Karpas-422 (cell line): ENCODE results near the gene PURA. TPM values are rescaled to one million over a fixed set of nuclear protein-coding genes. Genes with fewer than 3 reads are reported as not detected.

Experiments
- DNase-seq: peaks from one replicate; pipeline ENCODE4 v3.0.0-alpha.2; 2015
- H2AFZ ChIP-seq: fragments of 200-600 bp; sonication (generic); 2 replicates; pipeline ENCODE4 v1.6.1; 2014; ENCODE audit warnings: antibody characterized with exemption, low read length, mixed read lengths
- H3K27ac ChIP-seq: fragments of 200-600 bp; sonication (generic); 2 replicates; pipeline ENCODE4 v1.5.1; 2014; ENCODE audit warnings: mild to moderate bottlenecking, low read length, moderate library complexity
- H3K27me3 ChIP-seq: fragments of 200-600 bp; sonication (generic); 2 replicates; pipeline ENCODE4 v1.6.1; 2014; ENCODE audit warnings: low read length, mixed read lengths
- H3K36me3 ChIP-seq: fragments of 200-600 bp; sonication (generic); 2 replicates; pipeline ENCODE4 v1.6.1; 2014; ENCODE audit warnings: low read length, mixed read lengths; ENCODE audit not compliant: insufficient read depth
- H3K4me1 ChIP-seq: fragments of 200-600 bp; sonication (generic); 2 replicates; pipeline ENCODE4 v1.6.1; 2014; ENCODE audit warnings: mild to moderate bottlenecking, low read length, mixed read lengths
- H3K4me2 ChIP-seq: fragments of 200-600 bp; sonication (generic); 2 replicates; pipeline ENCODE4 v1.6.1; 2014; ENCODE audit warnings: low read length, low read depth, mild to moderate bottlenecking; ENCODE audit not compliant: poor library complexity, severe bottlenecking
- H3K4me3 ChIP-seq: fragments of 200-600 bp; sonication (generic); 2 replicates; pipeline ENCODE4 v1.5.1; 2014; ENCODE audit warnings: mild to moderate bottlenecking, antibody characterized with exemption, low read length, mixed read lengths
- H3K79me2 ChIP-seq: fragments of 200-600 bp; sonication (generic); 2 replicates; pipeline ENCODE4 v1.6.1; 2014; ENCODE audit warnings: mild to moderate bottlenecking, low read length, mixed read lengths
- H3K9ac ChIP-seq: fragments of 200-600 bp; sonication (generic); 2 replicates; pipeline ENCODE4 v1.6.0; 2014; ENCODE audit warnings: low read length
- H3K9me2 ChIP-seq: fragments of 200-600 bp; sonication (generic), shearing (Covaris generic); replicated peaks from 2 replicates; pipeline ENCODE4 v1.6.0; 2014; ENCODE audit warnings: mild to moderate bottlenecking, low read length, moderate library complexity; ENCODE audit not compliant: insufficient read depth
- H3K9me3 ChIP-seq: fragments of 300-700, 200-600 bp; sonication (generic); 2 replicates; pipeline ENCODE4 v1.6.1; 2014; ENCODE audit warnings: low read length, mixed read lengths
- H4K20me1 ChIP-seq: fragments of 200-600 bp; sonication (generic); 2 replicates; pipeline ENCODE4 v1.6.1; 2014; ENCODE audit warnings: mild to moderate bottlenecking, antibody characterized with exemption, low read length, low read depth; ENCODE audit not compliant: insufficient read depth
- total RNA-seq: library from RNA; depleted of rRNA; stranded (reverse); fragments of >200 nt; shearing (Covaris generic); gene quantifications from 2 replicates; pipeline ENCODE4 v1.2.3, GENCODE V29; 2014; ENCODE audit warnings: low replicate concordance

PURA gene
- total RNA-seq, 1 experiment from 2014 or later: 7.2 TPM

DNA sequence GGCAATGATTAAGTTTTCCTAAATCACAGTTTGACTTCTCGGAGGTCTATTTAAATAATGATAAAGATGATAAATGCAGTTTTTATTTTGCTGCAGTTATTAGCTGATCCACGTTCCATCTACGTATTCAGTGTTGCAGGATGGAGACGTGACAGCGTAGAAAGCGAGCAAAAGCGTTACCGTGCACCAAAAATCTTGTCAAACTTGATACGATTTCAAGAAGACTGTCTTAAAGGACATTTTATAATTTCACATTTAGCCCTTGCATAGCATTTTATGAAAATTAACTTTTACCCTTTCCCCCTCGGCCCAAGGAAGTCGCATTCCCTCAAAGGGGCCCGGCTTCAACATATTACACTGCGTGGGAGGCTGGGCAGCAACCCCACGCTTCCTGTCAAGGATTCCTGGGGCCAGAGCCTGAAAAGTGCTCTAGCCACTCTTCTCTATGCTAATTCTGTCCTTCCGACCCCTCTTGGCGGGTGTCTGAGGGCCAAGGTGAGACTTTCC is 7.1 kb upstream of the PURA start:
- Histone ChIP-seq H3K9ac (peak overlapping the region; percentile 89), H3K9me3 (no peaks in the 10 kb centered on the region), H2AFZ (peak overlapping the region; percentile 90), H3K4me3 (peak overlapping the region; percentile 69), H4K20me1 (peaks cover 9% of the 10 kb centered on the region; the same call in 1 of the 2 replicates), H3K36me3 (no peaks in the 10 kb centered on the region), H3K9me2 (no peaks in the 10 kb centered on the region), H3K4me1 (peaks cover 28% of the 10 kb centered on the region), H3K79me2 (no peaks in the 10 kb centered on the region; the same call in 1 of the 2 replicates), H3K27ac (0 out of 2 replicates have a peak overlapping the region, but pooled peaks have one; percentile 31), H3K27me3 (no peaks in the 10 kb centered on the region; the same call in 1 of the 2 replicates), H3K4me2 (peak overlapping the region; percentile 93)
- DNase-seq: no peak

DNA sequence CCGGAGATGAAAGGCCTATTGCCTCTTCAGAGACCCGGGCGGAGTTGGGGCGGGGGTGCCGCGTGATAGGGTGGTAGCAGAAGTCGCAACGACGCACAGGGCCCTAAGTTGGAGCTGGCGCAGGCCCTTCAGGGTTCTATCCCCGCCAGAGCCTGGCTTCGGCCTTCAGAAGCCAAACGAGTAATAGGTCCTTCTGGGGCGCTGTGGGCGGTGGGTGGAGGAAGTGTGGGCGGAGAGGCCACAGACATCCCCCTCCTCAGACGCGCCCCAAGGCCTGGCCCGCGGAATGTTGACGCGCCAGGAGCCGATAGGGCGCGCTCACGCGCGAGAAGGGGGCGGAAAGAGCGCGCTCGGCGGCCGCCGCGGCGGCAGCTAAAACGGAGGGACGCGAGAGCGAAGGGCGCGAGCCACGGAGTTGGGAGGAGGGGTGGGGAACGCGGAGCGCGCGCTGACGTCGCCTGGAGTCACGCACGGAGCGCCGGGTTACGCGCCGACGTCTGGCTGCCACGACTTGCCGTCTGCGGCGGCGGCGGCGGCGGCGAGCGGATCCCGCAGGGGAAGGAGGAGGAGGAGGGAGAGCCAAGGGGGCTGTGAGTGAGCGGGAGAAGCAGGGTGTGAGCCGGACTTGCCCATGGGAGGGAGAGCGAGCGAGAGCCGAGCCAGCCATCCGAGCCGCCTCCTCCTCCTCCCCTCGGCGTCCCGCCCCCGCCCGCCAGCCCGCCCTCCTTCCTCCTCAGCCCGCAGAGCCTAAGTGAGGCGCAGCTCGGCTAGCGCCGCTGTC is 6.4 kb upstream of the PURA start:
- Histone ChIP-seq H3K9me2 (no peaks in the 10 kb centered on the region), H3K9me3 (no peaks in the 10 kb centered on the region), H3K4me3 (peak overlapping the region; percentile 69), H3K79me2 (no peaks in the 10 kb centered on the region; the same call in 1 of the 2 replicates), H3K4me2 (peak overlapping the region; percentile 93), H4K20me1 (peaks cover 15% of the 10 kb centered on the region), H3K4me1 (peaks cover 34% of the 10 kb centered on the region), H2AFZ (peak overlapping the region; percentile 90), H3K36me3 (no peaks in the 10 kb centered on the region), H3K27me3 (no peaks in the 10 kb centered on the region; the same call in 1 of the 2 replicates), H3K9ac (peak overlapping the region; percentile 89), H3K27ac (0 out of 2 replicates have a peak overlapping the region, but pooled peaks have one; percentile 31)
- DNase-seq: peak; percentile 97

- Histone ChIP-seq H3K9ac (peak overlapping the region; percentile 89), H3K27ac (no peak overlapping the region), H3K4me2 (peak overlapping the region; percentile 93), H3K36me3 (no peaks in the 10 kb centered on the region), H3K4me1 (peaks cover 42% of the 10 kb centered on the region), H3K79me2 (no peaks in the 10 kb centered on the region; the same call in 1 of the 2 replicates), H3K4me3 (peak overlapping the region; percentile 69), H3K27me3 (no peaks in the 10 kb centered on the region; the same call in 1 of the 2 replicates), H4K20me1 (peaks cover 18% of the 10 kb centered on the region), H2AFZ (no peak overlapping the region), H3K9me3 (no peaks in the 10 kb centered on the region), H3K9me2 (no peaks in the 10 kb centered on the region)
- DNase-seq: peak; percentile 47
Measured at GRCh38 chr5:140108093-140109017, 5.6 kb upstream of the PURA start.

- Histone ChIP-seq H3K36me3 (no peaks in the 10 kb centered on the region), H3K4me1 (peaks cover 44% of the 10 kb centered on the region), H3K9ac (peak overlapping the region; percentile 89), H3K9me3 (no peaks in the 10 kb centered on the region), H3K9me2 (no peaks in the 10 kb centered on the region), H3K27me3 (no peaks in the 10 kb centered on the region; the same call in 1 of the 2 replicates), H3K79me2 (no peaks in the 10 kb centered on the region; the same call in 1 of the 2 replicates), H2AFZ (no peak overlapping the region), H3K27ac (no peak overlapping the region), H3K4me3 (peak overlapping the region; percentile 69), H4K20me1 (peaks cover 18% of the 10 kb centered on the region), H3K4me2 (peak overlapping the region; percentile 93)
- DNase-seq: no peak
Measured at GRCh38 chr5:140109018-140109758, 4.7 kb upstream of the PURA start.

DNA sequence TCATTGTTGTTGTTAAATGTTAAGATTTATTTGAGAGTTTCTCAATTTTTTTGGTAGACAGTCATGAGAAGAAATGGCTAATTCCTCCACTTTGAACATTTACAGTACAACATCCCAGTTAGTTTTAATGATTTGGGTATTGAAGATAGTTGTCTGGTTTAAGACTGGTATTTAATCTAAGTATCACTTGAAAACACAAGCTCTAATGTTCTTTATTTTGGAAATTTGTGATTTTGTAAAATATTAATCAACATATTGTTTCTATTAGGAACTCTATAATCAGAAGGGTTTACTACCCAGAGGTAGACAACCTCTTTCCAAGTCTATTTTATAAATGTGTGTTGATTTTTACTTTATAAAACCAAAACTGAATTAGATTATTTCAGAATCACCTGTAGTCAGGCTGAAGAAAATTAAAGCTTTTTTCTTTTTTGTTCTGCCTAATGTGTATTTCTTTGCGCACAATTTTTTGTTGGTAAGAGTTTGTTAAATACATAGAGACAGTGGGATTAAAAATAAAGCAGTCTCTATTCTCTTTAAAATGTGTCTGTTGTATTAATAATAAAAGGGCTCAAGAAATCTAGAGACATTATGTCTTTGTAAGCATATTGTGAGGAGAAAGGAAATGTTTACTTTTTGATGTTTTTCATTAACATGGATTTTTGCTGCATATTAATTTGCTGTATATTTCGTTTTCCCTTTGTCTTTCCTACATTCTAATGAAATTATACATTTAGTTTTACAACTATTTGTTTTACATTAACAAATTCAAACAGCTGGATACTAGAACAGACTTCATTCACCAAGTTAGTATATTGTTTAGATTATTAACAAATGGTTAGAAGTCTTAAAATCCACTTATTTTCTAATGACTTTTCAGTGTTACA is 3.9 kb upstream of the PURA start:
- Histone ChIP-seq H3K4me3 (no peak overlapping the region), H3K36me3 (no peaks in the 10 kb centered on the region), H4K20me1 (peaks cover 22% of the 10 kb centered on the region), H3K9me2 (no peaks in the 10 kb centered on the region), H3K9ac (no peak overlapping the region), H3K4me1 (peaks cover 52% of the 10 kb centered on the region), H2AFZ (no peak overlapping the region), H3K9me3 (no peaks in the 10 kb centered on the region), H3K79me2 (no peaks in the 10 kb centered on the region; the same call in 1 of the 2 replicates), H3K27me3 (no peaks in the 10 kb centered on the region; the same call in 1 of the 2 replicates), H3K27ac (no peak overlapping the region), H3K4me2 (peak overlapping the region; percentile 93)
- DNase-seq: no peak

DNA sequence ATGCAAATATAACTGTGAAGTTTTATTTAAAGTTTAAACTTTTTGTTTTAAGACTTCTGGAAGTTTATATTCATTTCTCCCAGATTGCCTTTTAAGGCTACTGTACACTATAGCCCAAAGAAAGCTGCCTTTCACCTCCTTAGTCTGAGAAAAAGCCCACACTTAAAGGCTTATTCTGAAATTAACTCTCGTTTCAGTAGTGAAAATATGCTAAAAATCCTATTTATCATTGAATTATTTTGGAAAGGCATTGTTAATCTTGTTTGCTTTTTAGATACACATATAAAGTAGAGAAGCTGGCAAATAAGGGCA is 3.3 kb upstream of the PURA start:
- H4K20me1 ChIP-seq: peaks cover 23% of the 10 kb centered on the region
- no peaks in the 10 kb centered on the region; the same call in 1 of the 2 replicates for H3K79me2 ChIP-seq
- no peaks in the 10 kb centered on the region; the same call in 1 of the 2 replicates for H3K27me3 ChIP-seq
- H3K9ac ChIP-seq: no peak overlapping the region
- H3K4me2 ChIP-seq: no peak overlapping the region
- H3K36me3 ChIP-seq: no peaks in the 10 kb centered on the region
- H3K27ac ChIP-seq: no peak overlapping the region
- H3K9me3 ChIP-seq: no peaks in the 10 kb centered on the region
- H3K4me1 ChIP-seq: peaks cover 56% of the 10 kb centered on the region
- H2AFZ ChIP-seq: no peak overlapping the region
- no peak overlapping the region for H3K4me3 ChIP-seq
- H3K9me2 ChIP-seq: no peaks in the 10 kb centered on the region
- DNase-seq: no peak
